Mammary epithelial cell (primary cell): ENCODE results near the gene POU4F2.

Experiments used
- EZH2 ChIP-seq: IDR thresholded peaks from 2 replicates; pipeline ENCODE4 v1.6.1; 2012; ENCODE audit warnings: low read length, inconsistent platforms, borderline replicate concordance
- TF ChIP-seq, protein P1 (sequence below), 2 donors: IDR thresholded peaks in 1 of 2; conservative IDR thresholded peaks in 1 of 2; 2 replicates each; pipeline ENCODE4 v1.5.1; 2011 to 2012; ENCODE audit warnings: inconsistent platforms in 2 of 2, low read length in 2 of 2, mild to moderate bottlenecking in 2 of 2, control low read depth in 1 of 2, low read depth in 1 of 2; ENCODE audit not compliant: insufficient read depth in 1 of 2; ENCODE audit errors: extremely low read depth in 1 of 2

- TF ChIP-seq, protein P1, sequence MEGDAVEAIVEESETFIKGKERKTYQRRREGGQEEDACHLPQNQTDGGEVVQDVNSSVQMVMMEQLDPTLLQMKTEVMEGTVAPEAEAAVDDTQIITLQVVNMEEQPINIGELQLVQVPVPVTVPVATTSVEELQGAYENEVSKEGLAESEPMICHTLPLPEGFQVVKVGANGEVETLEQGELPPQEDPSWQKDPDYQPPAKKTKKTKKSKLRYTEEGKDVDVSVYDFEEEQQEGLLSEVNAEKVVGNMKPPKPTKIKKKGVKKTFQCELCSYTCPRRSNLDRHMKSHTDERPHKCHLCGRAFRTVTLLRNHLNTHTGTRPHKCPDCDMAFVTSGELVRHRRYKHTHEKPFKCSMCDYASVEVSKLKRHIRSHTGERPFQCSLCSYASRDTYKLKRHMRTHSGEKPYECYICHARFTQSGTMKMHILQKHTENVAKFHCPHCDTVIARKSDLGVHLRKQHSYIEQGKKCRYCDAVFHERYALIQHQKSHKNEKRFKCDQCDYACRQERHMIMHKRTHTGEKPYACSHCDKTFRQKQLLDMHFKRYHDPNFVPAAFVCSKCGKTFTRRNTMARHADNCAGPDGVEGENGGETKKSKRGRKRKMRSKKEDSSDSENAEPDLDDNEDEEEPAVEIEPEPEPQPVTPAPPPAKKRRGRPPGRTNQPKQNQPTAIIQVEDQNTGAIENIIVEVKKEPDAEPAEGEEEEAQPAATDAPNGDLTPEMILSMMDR (conservative IDR thresholded peaks at IDR 0.05 in 1 of 2, IDR thresholded peaks at IDR 0.05 in 1 of 2; ENCODE audit: extremely low read depth in 1 of 2, insufficient read depth in 1 of 2, low read depth in 1 of 2, low read length in 2 of 2) = no peak
- TF ChIP-seq EZH2 = peak; percentile 55
Observed at GRCh38 chr4:146640465-146641061, 1.9 kb downstream of the POU4F2 start.
